Ascending aorta (tissue), 2 donors: ENCODE data around the gene USP28. TPM values are rescaled to one million over a fixed set of nuclear protein-coding genes. Genes with fewer than 3 reads are reported as not detected.

Source experiments
- DNase-seq, 2 donors: peaks; one replicate each; pipeline ENCODE4 v3.0.0-alpha.2; 2019; ENCODE audit warnings: low spot score in 2 of 2
- H3K27ac ChIP-seq, 2 donors: fragments of 200-600 bp; sonication (generic); one replicate each; pipeline ENCODE4 v1.5.1; 2016 to 2017; ENCODE audit warnings: mild to moderate bottlenecking in 1 of 2
- H3K27me3 ChIP-seq: fragments of 200-600 bp; sonication (generic); one replicate; pipeline ENCODE4 v1.5.1; 2017
- H3K36me3 ChIP-seq, 2 donors: fragments of 200-600 bp; sonication (generic); one replicate each; pipeline ENCODE4 v1.5.1; 2016
- H3K4me1 ChIP-seq, 2 donors: fragments of 200-600 bp; sonication (generic); one replicate each; pipeline ENCODE4 v1.5.1; 2016 to 2017; ENCODE audit warnings: mild to moderate bottlenecking in 1 of 2
- H3K4me3 ChIP-seq, 2 donors: fragments of 200-600 bp; sonication (generic); one replicate each; pipeline ENCODE4 v1.5.1; 2016 to 2017; ENCODE audit warnings: mild to moderate bottlenecking in 1 of 2
- H3K9me3 ChIP-seq, 2 donors: fragments of 200-600 bp; sonication (generic); one replicate each; pipeline ENCODE4 v1.5.1; 2016
- intact Hi-C: fragments of 100-400 bp; cut with DNase I; formaldehyde crosslinking; loops from one replicate; pipeline ENCODE4 v1.15.1; 2023
- total RNA-seq: library from RNA; depleted of rRNA; stranded (reverse); fragments of >200 nt; gene quantifications from one replicate; pipeline ENCODE4 v1.1.0, GENCODE V29; 2016
- TF ChIP-seq, protein P1 (sequence below), 3 experiments: fragments of 200-600 bp in 2 of 3; fragments of 450-650 bp in 1 of 3; sonication (generic) in 2 of 3; IDR thresholded peaks; one replicate each; pipeline ENCODE4 v1.5.1; 2016 to 2019; ENCODE audit warnings: antibody characterized with exemption in 3 of 3, mild to moderate bottlenecking in 1 of 3, moderate library complexity in 1 of 3

Gene USP28
- total RNA-seq, 1 donor from 2014 or later = 2.9 TPM

DNA sequence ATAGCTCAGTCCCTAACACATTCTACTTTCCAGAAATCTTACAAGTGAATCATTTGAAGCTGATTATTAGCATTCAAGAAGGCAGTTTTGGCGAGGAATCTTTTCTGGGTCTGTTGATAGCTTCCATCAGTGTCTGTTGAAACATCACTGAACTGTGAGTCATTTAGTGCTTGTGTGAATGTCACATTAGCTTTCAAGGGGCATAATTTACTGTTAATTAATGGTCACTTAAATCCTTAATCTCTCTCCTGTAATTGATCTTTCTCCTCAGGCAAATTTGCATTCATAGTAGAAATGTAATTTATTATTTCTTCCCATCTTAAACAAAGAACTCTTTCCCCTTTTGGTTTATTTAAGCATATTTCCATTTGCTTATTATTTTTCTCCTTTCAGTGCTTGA is 31.8 kb upstream of the USP28 start:
- DNase-seq = no peak
- Histone ChIP-seq H3K27me3 (no peaks in the 10 kb centered on the region), H3K4me1 (no peaks in the 10 kb centered on the region), H3K9me3 (no peaks in the 10 kb centered on the region), H3K36me3 (no peaks in the 10 kb centered on the region), H3K4me3 (no peak overlapping the region), H3K27ac (no peak overlapping the region)
- intact Hi-C loops = loop anchor here (10.0 kb wide), 1 partner anchor 118 kb away; no protein-coding TSS in a partner anchor
- TF ChIP-seq, protein P1, sequence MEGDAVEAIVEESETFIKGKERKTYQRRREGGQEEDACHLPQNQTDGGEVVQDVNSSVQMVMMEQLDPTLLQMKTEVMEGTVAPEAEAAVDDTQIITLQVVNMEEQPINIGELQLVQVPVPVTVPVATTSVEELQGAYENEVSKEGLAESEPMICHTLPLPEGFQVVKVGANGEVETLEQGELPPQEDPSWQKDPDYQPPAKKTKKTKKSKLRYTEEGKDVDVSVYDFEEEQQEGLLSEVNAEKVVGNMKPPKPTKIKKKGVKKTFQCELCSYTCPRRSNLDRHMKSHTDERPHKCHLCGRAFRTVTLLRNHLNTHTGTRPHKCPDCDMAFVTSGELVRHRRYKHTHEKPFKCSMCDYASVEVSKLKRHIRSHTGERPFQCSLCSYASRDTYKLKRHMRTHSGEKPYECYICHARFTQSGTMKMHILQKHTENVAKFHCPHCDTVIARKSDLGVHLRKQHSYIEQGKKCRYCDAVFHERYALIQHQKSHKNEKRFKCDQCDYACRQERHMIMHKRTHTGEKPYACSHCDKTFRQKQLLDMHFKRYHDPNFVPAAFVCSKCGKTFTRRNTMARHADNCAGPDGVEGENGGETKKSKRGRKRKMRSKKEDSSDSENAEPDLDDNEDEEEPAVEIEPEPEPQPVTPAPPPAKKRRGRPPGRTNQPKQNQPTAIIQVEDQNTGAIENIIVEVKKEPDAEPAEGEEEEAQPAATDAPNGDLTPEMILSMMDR (IDR thresholded peaks at IDR 0.05) = no peak

DNA sequence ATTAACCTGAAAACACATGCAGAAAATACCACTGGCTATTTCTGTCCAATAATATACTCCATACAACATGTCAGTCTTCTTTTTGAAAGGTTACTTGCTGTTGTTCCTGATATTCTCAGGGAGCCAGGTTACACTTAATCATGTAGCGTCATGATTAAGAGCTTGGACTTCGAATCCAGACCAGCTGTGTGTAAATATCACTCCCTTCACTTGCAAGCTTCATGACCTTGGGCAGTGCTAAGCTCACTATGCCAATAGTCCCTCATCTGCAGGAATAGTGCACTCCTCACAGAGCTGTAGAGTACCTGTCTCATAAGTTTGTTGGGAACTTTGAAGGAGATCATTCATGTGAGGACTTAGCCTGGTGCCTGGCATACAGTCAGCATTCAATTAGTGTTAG is 31.1 kb upstream of the USP28 start:
- no peaks in the 10 kb centered on the region for H3K9me3 ChIP-seq
- intact Hi-C loops = loop anchor here (10.0 kb wide), 1 partner anchor 118 kb away; no protein-coding TSS in a partner anchor
- H3K27me3 ChIP-seq = no peaks in the 10 kb centered on the region
- no peak for DNase-seq
- no peaks in the 10 kb centered on the region for H3K36me3 ChIP-seq
- TF ChIP-seq, protein P1 (IDR thresholded peaks at IDR 0.05) = no peak
- H3K4me3 ChIP-seq = no peak overlapping the region
- H3K4me1 ChIP-seq = no peaks in the 10 kb centered on the region
- H3K27ac ChIP-seq = no peak overlapping the region

GRCh38 chr11:113906038-113906437 is 30.7 kb upstream of the USP28 start:
- no peaks in the 10 kb centered on the region for H3K4me1 ChIP-seq
- intact Hi-C loops = loop anchor here (10.0 kb wide), 1 partner anchor 119 kb away; no protein-coding TSS in a partner anchor
- no peaks in the 10 kb centered on the region for H3K9me3 ChIP-seq
- no peak overlapping the region for H3K4me3 ChIP-seq
- no peaks in the 10 kb centered on the region for H3K36me3 ChIP-seq
- H3K27ac ChIP-seq = no peak overlapping the region
- no peak for DNase-seq
- no peaks in the 10 kb centered on the region for H3K27me3 ChIP-seq
- TF ChIP-seq, protein P1 (IDR thresholded peaks at IDR 0.05) = no peak

DNA sequence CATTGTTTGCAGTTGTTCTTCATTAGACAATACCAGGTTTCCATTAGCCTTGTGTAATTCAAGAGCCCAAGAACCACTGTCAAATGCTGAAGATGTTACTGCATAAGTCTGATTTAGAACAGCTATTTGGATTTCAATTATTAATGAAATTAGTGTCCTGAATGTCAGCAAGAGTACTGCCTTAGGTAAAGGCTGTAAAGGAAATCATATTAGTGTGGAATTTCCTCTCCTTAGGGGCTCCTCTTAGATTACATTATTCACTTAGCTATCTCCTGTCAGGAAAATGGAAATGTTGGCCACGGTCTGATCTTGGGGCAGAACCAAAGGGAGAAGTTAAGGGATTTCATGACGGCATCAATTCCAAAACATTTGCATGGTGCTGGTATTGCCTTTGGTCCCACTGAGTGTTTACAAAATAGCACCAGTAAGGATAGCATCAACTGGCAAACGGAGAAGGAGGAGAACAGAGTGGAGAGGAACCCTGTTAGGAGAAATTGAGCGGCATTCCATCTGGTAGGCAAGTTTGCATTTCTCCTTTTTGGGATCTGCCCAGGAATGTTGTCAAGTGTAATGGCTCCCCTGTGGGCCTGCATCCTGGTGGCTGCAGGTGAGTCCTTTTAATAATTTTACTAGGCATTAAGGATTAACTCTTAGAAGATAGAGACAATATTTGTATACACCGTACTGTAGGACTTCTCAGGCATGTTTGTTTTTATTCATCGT is 29.2 kb upstream of the USP28 start, which contains the start of gene HTR3B:
HTR3B (plus strand) TSS at position 418 of the 723 bp plus-strand sequence; CDS start at position 556, 138 bp downstream.
- Histone ChIP-seq H3K4me1 (no peaks in the 10 kb centered on the region), H3K36me3 (no peaks in the 10 kb centered on the region), H3K27ac (no peak within 1 kb of the TSS), H3K27me3 (no peaks in the 10 kb centered on the region), H3K9me3 (no peaks in the 10 kb centered on the region), H3K4me3 (no peak within 1 kb of the TSS)
- intact Hi-C loops = loop anchor here (10.0 kb wide), 1 partner anchor 120 kb away; no protein-coding TSS in a partner anchor
- TF ChIP-seq, protein P1 (IDR thresholded peaks at IDR 0.05) = no peak
- DNase-seq = no peak

DNA sequence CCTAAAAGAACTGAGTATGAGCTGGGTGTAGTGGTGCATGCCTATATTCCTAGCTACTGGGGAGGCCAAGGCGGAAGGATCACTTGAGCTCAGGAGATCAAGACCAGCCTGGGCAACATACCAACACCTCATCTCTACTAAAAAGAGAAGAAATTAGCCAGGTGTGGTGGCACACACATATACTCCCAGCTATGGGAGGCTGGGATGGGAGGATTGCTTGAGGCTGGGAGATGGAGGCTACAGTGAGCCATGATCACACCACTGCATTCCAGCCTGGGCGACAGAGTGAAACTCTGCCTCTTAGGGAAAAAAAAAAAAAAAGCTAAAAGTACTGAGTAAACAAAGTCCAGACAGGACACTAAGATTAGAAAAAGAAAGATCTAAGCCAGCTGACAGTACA is 25.8 kb upstream of the USP28 start:
- intact Hi-C loops = loop anchor here (10.0 kb wide), 1 partner anchor 124 kb away; no protein-coding TSS in a partner anchor
- no peak for DNase-seq
- H3K4me1 ChIP-seq = peaks cover 0 to 3% of the 10 kb centered on the region in 2 donors

More for the DNA sequence above, 25.8 kb upstream of the USP28 start:
- no peaks in the 10 kb centered on the region for H3K9me3 ChIP-seq
- TF ChIP-seq, protein P1 (IDR thresholded peaks at IDR 0.05) = no peak
- H3K27me3 ChIP-seq = no peaks in the 10 kb centered on the region
- no peaks in the 10 kb centered on the region for H3K36me3 ChIP-seq
- H3K27ac ChIP-seq = no peak overlapping the region
- no peak overlapping the region for H3K4me3 ChIP-seq
